Inflammatory macrophage (primary cell): ENCODE results near the gene RADX.
"Not testable (repeated sequence)": the region's sequence is repeated elsewhere in the genome, so short reads cannot be mapped to it uniquely, and the experiment has no call there.

Source experiments
- DNase-seq, 2 donors: peaks; one replicate each; pipeline ENCODE4 v3.0.0-alpha.2; 2020 to 2022
- total RNA-seq, 18 experiments: gene quantifications; one replicate each; lab custom pipeline; 2026; ENCODE audit warnings: mixed read lengths in 6 of 18, inconsistent platforms in 2 of 18; lab: John Stamatoyannopoulos, UW

The RADX gene, protein sequence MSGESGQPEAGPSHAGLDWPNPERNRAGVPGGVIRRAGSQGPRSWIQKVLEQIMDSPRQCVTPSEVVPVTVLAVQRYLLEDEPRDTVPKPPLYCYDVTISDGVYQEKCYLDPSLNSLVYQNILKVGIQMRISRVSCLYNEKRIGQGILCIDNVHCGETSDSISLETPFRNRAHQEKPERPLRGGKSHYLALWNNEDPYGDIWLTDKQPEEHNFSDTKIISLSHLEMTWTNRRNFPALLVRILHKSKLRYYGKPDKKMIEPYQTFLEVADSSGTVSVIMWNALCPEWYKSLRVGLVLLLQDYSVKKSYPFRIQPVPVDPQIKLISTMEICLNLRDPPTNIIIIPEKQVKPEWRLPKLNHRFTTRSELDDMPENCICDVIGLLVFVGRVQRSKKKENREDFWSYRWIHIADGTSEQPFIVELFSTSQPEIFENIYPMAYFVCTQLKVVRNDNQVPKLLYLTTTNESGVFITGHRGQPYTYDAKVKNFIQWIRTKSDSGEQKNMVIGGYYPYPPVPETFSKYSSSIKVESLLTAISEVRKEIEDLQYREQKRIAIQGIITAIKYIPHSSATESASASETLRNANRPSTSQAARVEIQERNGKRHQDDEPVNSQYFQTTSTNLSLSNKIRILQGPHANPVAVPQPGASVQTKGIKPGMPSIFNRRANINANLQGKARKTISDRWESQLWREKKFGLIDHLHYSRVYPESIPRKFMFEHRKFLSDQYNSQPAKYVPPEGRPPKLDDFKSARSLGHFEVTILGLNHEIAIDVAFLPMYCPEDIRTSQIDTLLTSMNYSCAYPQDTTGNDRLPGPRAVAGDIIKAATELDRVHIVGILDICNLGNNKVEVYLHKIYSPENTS
- 1.7 to 16.3 (median 5.3) reads per million in 18 experiments for total RNA-seq

DNA sequence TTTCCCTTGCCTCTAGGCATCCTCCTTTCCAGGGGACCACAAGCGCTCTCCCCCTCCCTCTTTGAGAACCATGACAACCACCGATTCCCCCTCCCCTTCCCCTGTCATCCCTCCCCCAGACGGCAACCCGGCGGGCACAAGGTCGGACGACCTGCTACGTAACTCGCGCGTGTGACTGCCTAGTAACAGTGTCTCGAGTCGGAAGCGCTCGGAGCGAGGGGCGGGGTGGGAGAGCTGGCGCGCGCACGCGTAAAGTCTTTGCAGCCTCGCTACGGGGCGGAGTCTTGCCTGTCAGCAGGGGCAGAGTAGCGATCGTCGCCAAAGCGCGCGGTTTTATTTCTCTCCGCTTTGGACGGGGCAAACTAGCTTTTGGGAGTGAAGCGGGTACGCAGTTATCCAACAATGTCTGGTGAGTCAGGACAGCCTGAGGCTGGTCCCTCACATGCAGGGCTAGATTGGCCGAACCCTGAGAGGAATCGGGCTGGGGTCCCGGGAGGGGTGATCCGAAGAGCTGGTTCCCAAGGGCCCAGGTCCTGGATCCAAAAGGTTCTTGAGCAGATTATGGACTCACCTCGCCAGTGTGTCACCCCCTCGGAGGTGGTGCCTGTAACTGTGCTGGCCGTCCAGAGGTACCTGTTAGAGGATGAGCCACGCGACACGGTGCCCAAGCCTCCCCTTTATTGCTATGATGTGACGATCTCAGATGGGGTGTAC is at the start of gene RADX:
RADX (plus strand) TSS at position 300 of the 714 bp plus-strand sequence; CDS start at position 403, 103 bp downstream.
- peak; percentile 74 for DNase-seq

DNA sequence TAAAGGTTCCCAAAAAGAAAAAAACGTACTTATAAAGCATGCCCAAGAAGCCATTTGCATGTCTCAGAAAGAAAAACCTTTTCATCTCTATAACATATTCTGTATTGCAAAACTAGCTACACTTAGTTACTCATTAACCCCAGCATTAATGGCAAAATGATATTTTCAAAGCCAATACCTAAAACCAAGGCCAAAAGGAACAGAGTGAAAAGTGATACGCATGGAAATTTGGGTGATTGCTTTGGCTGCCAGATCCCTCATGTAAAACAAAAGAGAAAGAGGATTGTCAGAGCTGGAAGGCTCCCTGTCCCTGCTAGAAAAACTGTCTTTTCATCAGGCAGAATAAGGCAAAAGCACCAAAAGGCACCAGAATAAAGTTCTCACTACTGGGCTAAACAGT is 46.8 kb upstream of the RADX start:
- no peak for DNase-seq

DNA sequence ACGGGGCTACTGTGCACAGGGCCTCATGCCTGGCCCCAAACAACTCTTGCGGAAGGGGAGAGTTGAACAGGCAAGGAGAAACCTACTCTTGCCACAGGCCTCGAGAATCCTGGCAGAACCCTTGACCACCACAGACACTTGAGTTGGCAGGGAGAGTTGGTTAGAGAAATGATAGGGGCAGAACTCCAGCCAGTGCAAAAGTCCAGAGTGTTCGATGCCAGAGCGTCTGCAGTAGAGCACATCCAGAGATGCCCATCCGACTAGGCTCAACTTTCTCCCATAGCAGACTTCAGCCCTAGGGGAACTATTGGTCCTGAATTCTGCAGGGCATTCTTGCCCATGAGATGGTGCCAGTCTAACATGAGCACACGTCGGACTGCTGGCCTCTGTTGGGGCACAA is 45.4 kb upstream of the RADX start:
- DNase-seq: no peak

DNA sequence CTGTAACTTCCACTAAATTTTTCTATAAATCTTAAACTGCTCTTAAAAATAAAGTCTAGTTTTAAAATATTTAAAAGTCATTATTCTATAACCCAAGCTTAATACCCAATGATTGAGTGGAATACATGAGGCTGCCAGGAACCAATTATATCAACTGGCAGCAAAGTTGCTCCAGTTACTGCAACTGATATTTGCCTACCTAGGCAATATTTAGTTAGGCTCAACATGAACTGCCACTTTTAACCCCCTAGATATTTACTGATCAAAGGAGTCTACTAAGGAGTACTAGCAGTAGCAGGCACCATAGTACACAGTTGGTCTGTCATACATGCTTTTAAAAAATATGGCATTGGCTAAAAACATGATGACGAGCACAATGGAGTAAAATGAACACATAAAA is 29.9 kb upstream of the RADX start:
- DNase-seq: no peak

DNA sequence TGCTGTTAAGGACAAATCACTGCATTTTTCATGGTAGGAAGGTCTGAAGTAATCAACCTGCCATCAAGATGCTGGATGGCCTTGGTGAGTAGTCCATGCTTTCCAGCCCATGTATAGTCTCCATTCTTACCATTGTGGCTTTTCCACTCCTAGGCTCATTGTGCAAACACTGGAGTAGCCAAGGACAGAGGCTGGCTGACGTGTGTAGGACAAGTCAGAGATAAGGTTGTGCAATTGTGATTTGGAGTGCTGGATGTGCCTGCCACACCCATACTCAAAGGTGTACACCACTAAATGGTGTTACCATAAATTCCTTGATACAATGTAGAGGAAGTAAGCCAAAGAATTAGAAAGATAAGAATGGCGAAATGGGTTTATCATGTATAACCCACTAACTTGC is 26.3 kb upstream of the RADX start:
- DNase-seq: no peak

DNA sequence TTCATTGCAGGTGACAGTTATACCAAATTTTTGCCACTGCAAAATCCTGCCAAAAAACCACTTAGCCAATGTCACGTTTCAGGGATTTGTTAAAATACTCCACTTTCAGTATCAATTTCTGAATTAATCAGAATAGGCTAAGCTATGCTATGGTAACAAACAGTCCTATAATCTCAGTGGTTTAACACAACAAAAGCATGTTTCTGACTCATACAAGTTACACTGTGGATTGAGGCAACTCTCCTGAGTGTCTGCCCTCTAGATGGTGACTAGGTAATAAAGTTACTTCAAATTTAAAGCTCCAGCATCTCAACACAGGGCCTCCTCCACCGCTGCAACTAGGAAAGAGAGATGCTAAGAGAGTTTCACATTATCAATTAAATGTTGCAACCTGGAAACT is 23.0 kb upstream of the RADX start:
- no peak for DNase-seq

DNA sequence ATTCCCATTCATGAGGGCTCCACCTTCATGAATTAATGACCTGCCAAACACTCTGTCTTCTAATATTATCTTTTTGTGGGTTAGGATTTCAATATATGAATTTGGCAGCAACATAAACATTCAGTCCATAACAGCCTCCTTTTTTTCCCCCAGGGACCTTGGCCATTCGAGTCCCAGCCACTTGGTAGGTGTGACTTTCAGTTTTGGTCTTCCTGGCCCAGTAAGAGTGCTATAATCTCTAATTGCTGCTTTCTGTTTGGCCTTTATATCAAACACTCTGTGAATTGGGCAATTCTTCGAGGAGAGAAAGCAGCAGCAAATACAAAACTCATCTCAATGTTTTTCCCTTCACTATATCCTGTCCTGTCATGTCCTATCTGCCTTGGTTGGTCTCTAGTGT is 12.4 kb upstream of the RADX start:
- no peak for DNase-seq

DNA sequence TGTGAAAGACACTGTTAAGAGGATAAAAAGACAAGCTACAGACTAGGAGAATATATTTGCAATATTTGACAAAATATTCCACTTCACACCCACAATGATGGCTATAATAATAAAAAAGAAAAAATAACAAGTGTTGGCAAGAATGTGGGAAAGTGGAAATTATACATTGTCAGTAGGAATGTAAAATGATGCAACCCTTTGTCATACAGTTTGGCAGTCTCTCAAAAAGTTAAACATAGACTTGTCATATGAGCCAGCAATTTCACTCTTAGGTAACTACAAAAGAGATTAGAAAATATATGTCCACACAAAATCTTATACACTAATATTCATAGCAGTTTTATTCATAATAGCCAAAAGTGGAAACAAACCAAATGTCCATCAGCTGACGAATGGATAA is 5.2 kb upstream of the RADX start:
- DNase-seq: no peak

DNA sequence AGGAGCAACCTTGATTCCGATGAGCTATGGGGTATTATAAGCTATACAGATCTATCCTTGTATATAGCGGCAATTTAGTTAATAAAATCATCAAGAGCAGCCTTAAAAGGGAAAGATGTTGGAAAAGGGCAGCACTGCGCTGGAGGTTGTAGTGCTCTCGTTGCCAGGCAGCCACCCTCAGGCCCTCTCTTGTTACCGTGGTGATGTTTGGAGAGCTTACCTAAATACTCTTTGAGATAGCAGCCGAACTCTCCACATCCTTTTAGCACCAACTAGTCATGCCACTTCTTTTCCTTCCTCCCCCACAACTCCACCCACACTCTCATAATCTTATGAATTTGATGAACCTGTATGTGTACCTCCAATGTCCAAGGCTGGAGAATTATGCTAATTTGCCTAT is 3.8 kb upstream of the RADX start:
- no peak for DNase-seq

DNA sequence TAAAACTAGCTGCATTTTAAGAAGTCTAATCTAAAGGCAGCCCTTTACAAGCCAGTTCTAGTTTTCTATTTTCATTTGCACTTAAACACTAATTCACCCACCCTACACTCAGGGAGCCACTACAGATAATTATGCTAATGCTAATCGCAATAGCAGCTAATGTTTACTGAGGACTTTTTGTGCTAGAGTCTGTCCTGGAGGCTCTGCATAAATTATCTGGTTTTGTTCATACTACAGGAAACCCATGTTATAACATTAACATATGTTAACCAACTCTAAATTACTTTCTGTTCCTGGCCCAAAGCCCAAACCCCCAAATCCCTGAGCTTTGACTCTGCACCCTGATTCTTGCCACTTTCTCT is 480 bp upstream of the RADX start:
- DNase-seq: no peak

DNA sequence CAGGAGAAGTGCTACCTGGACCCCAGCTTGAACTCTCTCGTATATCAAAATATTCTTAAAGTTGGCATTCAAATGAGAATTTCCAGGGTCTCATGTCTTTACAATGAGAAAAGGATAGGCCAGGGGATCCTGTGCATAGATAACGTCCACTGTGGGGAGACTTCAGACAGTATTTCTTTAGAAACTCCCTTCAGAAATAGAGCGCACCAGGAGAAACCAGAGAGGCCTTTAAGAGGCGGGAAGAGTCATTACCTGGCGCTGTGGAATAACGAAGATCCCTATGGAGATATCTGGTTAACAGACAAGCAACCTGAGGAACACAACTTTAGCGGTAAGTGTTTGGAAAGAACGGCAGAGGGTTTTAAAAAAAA is 600 bp downstream of the RADX start:
- no peak for DNase-seq

DNA sequence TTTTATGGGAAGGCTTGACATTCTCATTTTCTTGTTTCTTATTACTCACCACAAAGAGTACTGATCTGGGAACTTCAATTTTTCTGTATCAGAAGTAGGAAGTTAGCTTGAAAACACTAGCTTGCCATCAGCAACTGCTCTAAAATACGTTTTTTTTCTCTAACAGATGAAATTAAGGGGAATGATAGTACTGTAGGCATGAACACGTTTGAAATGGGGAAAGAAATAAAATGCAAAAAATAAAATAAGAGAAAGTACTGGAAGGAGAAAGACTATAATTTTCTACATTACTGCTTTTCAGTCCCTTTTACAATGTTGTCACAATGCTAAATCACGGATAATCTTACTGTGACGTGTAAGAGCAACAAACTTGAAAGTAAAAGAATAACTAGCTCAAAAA is 1.5 kb downstream of the RADX start:
- DNase-seq: no peak

DNA sequence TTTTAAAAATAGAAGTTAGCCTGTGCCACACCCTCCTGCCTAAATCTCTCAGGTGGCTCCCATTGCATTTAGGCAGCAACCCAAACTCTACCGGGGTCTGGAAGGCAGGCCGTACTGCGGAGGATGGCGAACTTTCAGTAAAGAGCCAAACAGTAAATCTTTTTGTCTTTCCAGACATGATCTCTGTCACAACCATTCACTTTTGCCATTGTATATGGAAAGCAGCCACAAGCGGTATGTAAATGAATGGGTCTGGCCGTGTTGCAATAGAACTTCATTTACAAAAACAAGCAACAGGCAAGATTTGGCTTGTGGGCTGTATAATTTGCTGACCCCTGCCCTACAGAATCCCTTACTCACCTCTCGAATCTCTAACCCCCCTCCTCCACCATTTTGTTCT is 3.3 kb downstream of the RADX start:
- DNase-seq: no peak

DNA sequence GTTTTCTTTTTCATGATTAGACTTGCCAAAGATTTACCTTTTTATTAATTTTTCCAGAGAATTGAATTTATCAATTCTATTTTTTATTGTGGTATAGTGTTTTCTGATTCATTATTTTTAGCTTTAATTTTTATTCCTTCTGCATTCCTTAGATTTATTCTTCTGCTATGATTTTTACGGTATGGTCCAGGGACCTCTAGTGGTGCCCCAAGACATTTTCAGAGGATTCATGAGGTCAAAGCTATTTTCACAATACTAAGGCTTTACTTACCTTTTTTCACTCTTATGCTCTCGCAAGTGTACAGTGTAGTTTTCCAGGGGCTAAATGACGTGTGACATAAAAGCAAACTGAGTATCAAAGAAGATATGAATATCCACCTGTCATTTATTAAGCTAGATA is 8.0 kb downstream of the RADX start:
- no peak for DNase-seq

DNA sequence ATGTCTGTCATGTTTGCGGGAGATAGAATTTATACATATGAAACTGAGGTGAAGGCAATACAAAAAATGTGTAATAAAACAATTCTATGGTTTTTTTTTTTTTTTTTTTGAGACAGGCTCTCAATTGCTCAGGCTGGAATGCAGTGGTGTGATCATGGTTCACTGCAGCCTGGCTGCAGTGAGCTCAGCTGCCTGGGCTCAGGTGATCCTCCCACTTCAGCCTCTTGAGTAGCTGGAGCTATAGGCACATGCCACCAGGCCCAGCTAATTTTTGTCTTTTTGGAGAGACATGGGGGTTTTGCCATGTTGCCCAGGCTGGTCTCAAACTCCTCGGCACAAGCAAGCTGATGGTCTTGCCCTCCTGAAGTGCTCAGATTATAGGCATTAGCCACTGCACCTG is 10.1 kb downstream of the RADX start:
- DNase-seq: no peak

DNA sequence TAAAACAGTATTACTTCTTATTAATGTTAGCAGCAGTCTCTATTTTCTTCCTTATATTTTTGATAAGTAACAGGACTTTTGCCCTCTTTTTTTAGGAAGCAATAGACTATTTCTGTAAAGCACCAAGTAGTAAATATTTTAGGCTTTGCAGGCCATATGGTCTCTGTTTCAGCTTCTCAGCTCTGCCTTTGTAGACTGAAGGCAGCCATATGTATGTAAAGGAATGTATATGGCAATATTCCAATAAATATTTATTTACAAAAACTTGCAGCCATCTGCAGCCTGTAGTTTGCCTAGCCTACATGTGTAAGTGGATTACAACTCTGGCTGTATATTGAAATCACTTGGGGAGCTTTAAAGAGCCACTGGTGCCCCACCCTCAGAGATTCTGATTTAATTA is 15.0 kb downstream of the RADX start:
- DNase-seq: no peak

DNA sequence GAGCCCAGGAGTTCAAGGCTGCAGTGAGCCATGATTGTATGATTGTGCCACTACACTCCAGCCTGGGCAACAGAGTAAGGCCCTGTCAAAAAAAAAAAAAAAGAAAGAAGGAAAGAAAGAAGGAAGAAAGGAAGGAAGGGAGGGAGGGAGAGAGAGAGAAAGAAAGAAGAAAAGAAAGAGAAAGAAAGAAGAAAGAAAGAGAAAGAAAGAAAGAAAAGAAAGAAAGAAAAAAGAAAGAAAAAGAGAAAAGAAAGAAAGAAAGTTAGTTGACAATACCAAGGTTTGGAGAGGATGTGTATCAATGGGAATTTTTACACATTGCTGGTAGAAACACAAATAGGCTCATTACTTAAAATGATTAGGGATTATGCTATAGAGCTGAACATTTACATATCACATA is 19.8 kb downstream of the RADX start:
- no peak for DNase-seq

DNA sequence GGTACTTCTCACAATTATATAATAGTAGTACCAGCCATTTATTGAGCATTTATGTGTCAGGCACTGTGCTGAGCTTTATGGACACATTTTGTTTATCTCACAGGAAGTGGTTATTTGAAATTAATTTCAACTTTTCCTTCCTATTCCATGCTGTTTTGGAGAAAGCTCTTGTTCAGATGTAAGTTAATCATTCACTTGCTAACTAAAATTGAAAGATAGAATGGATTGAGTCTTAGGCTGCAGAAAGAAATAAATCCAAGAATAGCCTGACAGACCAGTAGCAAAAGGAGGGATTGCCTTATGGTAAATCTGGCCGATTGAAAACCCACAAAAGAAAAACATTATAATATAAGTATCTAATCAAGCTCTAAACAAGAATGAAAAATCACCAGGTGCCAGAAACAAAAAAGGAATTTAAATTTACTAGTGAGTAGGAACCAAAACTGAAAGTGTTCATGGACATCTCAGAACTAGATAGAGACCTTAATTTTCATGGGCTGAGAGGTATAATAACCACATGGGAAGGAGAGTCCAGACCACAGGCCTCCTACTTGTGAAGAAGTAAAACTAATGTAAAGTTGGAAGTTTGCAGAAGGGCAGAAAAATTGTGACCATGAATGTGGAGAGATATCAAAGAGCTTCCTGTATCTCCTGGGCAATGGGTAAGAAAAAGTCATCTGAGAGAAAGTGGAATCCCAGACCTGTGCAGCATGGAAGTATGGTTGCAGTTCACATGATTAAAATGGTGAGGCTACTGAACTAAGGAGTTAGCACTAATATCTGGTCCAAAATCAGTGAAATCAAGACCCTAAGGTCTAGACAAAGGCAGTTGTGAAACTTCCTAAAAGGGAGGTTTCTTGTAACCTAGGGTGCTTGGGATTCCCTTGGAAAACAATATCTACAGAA is 38.0 kb downstream of the RADX start:
- DNase-seq: no peak

DNA sequence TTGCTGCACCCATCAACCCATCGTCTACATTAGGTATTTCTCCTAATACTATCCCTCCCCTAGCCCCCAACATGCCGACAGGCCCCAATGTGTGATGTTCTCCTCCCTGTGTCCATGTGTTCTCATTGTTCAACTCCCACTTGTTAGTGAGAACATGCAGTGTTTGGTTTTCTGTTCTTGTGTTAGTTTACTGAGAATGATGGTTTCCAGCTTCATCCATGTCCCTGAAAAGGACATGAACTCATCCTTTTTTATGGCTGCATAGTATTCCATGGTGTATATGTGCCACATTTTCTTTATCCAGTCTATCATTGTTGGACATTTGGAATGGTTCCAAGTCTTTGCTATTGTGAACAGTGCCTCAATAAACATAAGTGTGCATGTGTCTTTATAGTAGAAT is 41.8 kb downstream of the RADX start:
- DNase-seq: not testable (repeated sequence)

DNA sequence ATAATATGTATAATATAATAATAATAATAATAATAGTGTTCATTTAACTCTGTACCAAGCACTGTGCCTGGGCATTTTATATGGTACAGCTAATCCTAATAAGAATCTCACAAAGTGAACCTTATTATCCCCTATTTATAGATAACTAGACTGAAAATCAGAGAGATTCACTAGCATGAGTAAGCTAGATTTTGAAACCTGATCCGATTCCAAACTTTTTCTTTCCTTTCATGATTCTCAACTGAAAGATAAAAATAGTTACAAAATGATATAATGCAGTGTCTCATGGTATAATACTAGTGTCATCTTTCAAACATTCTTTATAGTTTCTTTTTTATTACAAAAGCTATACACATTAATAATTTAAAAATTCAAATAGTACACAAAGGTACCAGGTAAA is 58.9 kb downstream of the RADX start:
- no peak for DNase-seq

DNA sequence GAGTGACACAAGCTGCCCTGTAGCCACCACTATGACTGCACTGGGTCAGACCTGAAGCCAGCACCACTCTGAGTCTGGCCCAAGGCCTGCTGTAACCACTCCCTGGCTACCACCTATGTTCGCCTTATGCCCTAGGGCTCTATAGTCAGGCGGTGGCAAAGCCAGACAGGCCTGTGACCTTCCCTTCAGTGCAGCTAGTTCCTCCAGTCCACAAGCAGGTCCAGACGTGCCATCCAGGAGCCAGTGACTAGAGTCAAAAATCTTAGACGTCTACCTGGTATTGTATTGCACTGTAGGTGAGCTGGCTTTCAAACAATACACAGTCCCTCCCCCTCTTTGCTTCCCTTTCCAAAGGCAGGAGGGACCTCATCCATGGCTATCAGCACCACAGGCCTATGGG is 60.7 kb downstream of the RADX start:
- DNase-seq: no peak

DNA sequence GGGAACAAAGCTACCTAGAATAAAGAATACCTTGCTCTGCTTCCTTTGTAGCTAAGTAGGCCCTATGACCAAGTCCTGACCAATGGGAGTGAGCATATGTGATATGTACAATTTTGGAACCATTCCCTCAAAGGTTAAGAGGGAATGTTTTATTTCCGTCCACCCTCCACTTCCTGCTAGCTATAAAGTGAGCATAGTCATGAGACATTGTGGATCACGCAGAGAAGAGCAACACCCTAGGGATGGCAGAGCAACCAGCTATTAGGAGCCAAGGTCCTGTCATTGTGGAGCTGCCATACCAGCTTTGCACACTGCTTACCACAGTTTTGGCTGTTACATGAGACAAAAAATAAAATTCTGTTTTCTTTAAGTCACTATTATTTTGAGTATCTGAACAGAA is 68.9 kb downstream of the RADX start:
- DNase-seq: no peak
